HG02642 (cell line): ENCODE data around the gene NCAPD2.

ENCODE experiments used
- ATAC-seq: cut with Tn5 transposase; IDR thresholded peaks from one replicate; pipeline ENCODE4 v1.9.1; 2021; ENCODE audit warnings: mild to moderate bottlenecking; ENCODE audit not compliant: unreplicated experiment, poor library complexity

Gene NCAPD2, protein sequence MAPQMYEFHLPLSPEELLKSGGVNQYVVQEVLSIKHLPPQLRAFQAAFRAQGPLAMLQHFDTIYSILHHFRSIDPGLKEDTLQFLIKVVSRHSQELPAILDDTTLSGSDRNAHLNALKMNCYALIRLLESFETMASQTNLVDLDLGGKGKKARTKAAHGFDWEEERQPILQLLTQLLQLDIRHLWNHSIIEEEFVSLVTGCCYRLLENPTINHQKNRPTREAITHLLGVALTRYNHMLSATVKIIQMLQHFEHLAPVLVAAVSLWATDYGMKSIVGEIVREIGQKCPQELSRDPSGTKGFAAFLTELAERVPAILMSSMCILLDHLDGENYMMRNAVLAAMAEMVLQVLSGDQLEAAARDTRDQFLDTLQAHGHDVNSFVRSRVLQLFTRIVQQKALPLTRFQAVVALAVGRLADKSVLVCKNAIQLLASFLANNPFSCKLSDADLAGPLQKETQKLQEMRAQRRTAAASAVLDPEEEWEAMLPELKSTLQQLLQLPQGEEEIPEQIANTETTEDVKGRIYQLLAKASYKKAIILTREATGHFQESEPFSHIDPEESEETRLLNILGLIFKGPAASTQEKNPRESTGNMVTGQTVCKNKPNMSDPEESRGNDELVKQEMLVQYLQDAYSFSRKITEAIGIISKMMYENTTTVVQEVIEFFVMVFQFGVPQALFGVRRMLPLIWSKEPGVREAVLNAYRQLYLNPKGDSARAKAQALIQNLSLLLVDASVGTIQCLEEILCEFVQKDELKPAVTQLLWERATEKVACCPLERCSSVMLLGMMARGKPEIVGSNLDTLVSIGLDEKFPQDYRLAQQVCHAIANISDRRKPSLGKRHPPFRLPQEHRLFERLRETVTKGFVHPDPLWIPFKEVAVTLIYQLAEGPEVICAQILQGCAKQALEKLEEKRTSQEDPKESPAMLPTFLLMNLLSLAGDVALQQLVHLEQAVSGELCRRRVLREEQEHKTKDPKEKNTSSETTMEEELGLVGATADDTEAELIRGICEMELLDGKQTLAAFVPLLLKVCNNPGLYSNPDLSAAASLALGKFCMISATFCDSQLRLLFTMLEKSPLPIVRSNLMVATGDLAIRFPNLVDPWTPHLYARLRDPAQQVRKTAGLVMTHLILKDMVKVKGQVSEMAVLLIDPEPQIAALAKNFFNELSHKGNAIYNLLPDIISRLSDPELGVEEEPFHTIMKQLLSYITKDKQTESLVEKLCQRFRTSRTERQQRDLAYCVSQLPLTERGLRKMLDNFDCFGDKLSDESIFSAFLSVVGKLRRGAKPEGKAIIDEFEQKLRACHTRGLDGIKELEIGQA (N-terminal part only)

DNA sequence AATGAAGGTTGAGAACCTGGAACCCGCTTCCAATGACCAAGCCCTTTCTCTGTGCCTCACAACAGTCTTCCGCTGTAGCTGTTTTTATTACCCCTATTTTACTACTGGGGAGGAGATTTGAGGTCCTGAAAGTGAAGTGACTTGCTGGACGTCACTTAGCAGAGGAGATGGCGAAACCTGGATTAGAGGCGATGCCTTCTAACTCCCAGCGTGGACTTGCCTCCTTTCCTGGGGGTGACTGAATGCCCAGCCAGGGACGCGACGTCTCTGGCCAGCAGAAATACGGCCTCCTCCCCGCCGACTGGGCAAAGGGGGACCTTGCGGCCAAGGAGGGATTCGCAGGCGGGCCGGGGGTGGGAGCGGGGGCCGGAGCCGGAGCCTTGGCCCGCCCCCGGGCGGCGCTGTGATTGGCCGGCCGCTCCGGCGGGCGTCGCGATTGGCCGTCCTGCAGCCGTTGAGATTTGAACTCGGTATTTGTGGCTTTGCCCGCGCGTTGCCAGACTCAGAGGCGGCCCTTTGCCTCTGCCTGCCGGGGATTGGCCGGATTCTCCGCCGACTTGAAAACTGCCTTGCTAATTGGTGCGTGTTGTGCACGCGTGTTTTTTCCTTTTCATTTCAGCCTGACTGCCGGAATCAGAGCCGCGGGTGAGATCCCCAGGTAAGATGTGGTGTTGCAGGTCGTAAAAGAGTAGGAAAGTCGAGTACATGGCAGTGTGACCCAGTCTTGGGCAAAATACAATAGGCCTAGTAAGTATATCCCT, at the start of gene NCAPD2:
TSS of gene NCAPD2 (plus strand) at position 606 of the 761 bp plus-strand sequence. CDS start 997 bp downstream, outside the sequence.
- ATAC-seq, result peak; percentile 88

DNA sequence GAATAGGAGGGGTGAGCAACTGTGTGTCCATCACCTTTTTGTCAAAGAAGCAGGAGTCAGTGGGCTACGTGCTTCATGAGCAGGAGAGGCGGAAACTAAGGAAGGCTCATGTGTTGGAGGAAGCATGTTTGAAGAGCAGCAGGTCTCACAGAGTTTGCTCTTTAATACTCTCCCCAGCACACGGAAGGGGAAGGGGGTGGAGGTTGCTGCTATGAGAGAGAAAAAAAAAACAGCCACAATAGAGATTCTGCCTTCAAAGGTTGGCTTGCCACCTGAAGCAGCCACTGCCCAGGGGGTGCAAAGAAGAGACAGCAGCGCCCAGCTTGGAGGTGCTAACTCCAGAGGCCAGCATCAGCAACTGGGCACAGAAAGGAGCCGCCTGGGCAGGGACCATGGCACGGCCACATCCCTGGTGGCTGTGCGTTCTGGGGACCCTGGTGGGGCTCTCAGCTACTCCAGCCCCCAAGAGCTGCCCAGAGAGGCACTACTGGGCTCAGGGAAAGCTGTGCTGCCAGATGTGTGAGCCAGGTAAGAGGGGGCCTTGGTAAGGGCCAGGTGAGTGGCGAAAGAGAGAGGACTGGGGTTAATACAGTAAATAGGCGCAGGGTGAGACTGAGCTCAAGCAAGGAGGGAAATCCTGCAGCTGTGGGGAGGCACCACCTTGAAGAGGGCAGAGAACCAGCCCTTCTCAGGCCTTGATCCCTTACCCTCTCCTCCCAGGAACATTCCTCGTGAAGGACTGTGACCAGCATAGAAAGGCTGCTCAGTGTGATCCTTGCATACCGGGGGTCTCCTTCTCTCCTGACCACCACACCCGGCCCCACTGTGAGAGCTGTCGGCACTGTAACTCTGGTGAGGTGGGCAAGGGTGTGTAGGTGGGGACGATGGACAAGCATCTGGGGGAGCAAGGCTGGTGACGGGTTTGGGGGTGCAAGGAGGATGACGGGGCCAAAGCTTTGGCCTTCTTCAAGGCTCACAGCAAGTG, 48.9 kb upstream of the NCAPD2 start, which contains the start of gene CD27:
TSS of gene CD27 (plus strand) at position 252 of the 985 bp plus-strand sequence. CDS start at position 393, 141 bp downstream.
- ATAC-seq, result no peak

DNA sequence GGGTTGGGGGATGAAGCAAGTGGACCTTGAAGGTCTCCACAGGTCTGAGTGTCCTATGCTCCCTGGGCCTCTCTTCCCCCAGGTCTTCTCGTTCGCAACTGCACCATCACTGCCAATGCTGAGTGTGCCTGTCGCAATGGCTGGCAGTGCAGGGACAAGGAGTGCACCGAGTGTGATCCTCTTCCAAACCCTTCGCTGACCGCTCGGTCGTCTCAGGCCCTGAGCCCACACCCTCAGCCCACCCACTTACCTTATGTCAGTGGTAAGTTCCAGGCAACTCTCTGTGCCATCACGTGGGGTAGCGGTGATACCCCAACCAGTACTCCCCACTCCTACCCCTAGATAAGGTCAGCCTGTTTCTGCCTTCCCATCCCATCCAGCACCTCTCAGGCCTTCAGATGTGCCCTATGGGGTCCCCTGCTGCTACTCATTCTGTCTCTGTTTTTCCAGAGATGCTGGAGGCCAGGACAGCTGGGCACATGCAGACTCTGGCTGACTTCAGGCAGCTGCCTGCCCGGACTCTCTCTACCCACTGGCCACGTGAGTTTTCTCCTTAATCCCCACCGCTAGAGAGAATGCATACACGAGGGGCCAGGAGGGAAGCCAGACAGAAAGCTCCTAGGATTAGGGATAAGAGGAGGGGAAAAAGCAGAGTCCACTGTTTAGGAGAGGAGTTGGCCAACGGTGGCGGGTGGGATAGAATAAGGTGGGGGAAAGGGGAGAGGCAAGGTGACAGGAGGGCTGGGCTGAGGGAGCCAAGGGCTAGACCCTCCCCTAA, 43.6 kb upstream of the NCAPD2 start:
- no peak for ATAC-seq

DNA sequence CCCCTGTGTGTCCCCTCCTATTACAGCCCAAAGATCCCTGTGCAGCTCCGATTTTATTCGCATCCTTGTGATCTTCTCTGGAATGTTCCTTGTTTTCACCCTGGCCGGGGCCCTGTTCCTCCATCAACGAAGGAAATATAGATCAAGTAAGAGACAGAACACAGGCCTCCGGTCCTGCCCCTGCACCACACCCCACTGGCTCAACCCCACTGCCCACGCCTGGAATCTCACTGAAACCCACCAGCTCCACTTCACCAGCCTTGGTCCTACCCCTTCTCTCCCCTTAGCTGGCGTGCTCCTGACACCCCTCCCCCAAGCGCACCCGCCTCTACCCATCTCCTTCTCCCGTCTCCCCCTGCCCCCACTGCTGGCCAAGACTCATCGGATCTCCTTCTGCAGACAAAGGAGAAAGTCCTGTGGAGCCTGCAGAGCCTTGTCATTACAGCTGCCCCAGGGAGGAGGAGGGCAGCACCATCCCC, 43.0 kb upstream of the NCAPD2 start:
- peak; percentile 8 for ATAC-seq

DNA sequence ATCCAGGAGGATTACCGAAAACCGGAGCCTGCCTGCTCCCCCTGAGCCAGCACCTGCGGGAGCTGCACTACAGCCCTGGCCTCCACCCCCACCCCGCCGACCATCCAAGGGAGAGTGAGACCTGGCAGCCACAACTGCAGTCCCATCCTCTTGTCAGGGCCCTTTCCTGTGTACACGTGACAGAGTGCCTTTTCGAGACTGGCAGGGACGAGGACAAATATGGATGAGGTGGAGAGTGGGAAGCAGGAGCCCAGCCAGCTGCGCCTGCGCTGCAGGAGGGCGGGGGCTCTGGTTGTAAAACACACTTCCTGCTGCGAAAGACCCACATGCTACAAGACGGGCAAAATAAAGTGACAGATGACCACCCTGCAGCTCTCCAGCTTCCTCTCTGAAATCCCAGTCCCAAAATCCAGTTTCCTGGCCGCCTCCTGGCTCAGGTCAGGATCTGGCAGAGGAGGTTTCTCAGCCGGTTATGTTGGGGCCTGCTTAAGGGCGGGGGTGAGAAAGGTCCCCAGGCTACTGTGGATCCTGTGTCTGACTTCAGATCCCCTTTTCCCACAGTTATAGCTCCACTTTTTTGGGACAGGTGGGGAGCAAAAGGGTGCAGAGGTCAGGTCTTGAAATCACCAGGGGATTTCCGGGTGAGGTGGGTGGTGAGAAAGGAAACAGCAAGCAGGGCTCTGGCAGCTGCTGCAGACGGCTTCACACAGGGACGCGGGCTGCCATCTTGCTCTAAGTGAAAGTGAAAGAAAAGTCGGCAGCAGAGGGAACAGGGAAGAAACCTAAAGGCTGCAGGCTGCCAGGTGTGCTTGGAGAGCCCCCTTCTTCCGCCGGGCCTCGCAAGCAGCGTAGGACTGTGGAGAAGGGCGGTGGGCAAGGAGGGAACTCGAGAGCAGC, 42.3 kb upstream of the NCAPD2 start, which contains the start of gene TAPBPL:
TSS of gene TAPBPL (plus strand) at position 695 of the 897 bp plus-strand sequence. CDS start 207 bp downstream, outside the sequence.
- ATAC-seq, result peak; percentile 64

DNA sequence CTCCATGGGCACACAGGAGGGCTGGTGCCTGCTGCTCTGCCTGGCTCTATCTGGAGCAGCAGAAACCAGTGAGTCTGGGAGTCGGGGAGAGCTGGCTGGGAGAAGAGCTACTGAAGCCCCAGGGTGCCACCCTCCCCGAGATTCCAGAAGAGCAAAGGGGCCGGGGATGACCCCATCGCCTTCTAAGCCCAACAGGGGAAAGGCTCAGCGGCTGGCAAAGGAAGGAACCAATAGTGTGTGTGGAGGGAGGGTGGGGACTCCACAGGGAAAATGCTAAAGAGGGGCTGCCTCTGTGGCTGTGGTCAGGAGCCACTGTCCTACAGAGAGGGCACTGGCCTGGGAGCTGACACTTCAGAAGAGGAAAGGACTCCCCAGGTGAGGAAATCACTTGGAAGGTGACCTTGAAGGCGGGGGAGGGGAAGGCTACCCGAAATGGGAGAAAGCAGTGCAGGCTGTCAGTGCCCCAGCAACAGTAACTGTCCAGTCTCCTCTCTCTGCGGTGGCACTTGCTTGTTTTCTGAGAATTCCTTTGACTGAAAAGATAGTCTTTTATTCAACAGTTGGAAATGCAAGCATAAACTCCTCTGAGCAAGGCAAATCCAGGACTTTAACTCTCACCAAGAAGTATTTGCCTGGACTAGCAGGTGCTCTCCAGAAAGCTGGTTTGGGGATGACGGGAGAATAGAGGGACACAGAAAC, 41.5 kb upstream of the NCAPD2 start:
- peak; percentile 10 for ATAC-seq

DNA sequence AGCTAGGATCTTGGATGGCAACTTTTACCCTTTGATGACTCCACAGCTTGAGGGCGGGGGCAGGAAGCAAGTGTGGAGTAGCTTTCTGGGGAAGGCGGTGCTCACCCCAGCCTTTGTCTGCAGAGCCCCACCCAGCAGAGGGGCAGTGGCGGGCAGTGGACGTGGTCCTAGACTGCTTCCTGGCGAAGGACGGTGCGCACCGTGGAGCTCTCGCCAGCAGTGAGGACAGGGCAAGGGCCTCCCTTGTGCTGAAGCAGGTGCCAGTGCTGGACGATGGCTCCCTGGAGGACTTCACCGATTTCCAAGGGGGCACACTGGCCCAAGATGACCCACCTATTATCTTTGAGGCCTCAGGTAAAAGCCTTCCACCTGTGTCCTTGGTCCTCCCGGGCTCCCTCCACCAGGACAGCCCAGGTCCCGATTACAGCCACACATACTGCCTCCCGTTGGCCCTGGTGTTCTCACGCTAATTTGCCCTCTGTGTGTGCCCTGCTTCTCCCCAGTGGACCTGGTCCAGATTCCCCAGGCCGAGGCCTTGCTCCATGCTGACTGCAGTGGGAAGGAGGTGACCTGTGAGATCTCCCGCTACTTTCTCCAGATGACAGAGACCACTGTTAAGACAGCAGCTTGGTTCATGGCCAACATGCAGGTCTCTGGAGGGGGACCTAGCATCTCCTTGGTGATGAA, 40.8 kb upstream of the NCAPD2 start:
- ATAC-seq, result no peak

DNA sequence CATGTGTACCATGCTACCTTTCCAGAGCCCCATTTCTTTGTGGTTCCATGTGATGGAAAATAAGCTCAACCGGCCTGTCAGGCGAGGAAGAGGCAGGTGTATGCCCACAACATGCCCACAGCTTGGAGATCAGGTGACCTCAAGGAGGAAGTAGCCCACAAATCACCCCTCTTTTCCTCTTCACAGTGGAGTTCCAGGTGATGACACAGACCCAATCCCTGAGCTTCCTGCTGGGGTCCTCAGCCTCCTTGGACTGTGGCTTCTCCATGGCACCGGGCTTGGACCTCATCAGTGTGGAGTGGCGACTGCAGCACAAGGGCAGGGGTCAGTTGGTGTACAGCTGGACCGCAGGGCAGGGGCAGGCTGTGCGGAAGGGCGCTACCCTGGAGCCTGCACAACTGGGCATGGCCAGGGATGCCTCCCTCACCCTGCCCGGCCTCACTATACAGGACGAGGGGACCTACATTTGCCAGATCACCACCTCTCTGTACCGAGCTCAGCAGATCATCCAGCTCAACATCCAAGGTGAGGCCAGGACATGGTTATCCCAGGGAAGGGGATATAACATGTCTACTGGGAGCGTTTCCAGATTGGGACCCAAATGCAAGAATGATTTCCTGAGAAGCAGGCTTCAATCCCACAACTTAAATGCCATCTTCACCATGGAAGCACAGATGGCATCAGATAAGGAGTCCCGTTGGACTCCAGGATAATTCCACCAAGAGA, 36.5 kb upstream of the NCAPD2 start:
- no peak for ATAC-seq

DNA sequence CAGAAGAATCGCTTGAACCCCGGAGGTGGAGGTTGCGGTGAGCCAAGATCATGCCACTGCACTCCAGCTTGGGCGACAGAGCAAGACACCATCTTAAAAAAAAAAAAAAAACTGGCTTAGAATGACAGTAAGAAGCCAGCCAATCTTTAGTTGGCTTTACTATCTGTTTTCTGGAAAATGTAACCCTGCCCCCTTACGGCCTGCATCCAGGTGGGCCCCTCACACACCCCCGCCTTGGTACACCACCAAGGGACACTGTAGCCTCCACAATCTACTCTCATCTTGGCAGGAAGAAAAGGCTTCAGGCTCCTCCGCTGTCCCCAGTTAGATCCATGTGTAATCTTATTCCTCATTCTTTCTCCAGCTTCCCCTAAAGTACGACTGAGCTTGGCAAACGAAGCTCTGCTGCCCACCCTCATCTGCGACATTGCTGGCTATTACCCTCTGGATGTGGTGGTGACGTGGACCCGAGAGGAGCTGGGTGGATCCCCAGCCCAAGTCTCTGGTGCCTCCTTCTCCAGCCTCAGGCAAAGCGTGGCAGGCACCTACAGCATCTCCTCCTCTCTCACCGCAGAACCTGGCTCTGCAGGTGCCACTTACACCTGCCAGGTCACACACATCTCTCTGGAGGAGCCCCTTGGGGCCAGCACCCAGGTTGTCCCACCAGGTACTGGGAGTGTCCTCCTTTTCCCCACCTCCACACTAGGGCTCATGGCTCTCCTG, 35.5 kb upstream of the NCAPD2 start:
- no peak for ATAC-seq

DNA sequence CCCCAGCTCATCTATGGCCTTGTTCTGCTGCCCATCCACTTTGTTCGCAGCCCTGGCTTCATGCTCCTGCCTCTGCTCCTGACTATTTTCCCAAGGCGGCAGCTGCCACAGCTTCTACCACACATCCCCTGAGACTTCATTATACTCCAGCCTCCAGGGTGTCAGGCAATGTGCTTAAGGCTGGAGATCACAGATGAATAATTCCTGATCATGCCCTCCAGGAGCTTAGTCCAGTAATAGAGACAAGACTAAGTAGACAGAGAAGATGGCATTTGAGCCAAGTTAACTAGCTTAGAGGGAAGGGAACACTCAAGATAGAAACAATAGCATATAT, 34.9 kb upstream of the NCAPD2 start:
- no peak for ATAC-seq

DNA sequence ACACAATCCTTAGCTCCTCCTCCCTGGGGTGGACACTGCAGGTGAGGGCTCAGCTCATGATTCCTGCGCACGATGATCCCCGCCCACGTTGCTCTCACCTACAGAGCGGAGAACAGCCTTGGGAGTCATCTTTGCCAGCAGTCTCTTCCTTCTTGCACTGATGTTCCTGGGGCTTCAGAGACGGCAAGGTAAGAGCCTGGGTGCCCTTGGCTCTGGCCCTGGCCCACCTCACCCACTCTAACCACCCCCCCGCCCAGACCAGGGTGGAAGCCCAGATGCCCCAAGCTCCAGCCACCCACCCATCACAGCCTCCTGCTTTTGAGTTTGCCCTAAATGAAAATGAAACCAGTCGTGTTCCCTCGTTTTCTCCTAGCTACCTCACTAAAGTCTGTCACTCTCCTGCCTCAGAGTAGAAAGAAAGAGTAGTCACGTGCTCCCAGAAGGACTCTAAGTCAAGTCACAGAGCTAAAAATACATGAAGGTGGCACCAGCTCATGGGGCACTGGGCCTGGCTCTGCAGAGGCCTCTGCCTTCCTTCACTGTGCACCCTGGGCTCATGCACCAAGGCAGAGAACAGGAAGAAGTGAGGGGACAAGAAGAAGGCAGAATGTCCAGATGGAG, 33.0 kb upstream of the NCAPD2 start:
- no peak for ATAC-seq

DNA sequence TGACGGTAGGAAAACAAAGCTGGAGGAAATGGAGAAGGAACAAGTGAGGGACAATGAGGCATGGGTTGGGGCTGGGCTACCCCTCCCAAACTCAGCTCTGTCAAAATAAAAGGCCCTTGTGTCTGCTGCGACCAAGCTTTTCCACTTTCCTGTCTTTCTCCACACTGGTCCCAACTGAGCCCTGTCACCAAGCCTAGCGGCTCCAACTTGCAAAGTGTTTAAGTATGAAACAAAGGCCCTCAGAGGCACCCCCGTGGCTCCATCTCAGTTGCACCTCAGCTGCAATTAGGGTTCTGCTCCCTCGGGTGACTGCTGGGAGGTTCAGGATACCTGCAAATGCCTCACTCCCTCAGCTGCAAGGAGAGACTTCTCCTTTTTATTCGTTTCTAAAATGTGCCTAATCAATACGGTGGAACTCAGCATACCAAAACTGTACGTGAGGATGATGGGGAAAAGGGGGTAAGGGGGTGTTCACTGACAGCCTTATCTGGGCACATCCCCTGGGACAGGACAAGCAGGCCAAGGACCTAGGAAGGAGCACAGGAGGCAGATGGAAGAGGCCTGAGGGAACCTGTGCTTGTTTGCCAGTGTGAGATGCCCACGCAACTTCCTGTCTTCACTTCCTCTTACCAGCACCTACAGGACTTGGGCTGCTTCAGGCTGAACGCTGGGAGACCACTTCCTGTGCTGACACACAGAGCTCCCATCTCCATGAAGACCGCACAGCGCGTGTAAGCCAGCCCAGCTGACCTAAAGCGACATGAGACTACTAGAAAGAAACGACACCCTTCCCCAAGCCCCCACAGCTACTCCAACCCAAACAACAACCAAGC, 32.3 kb upstream of the NCAPD2 start:
- ATAC-seq, result peak; percentile 68
